Astrocyte (in vitro differentiated cells and primary cell): ENCODE data around the gene CLN5.

ENCODE experiments used
- CTCF ChIP-seq: IDR thresholded peaks from 2 replicates; pipeline ENCODE4 v1.5.1; 2011; ENCODE audit warnings: low read depth, mild to moderate bottlenecking, inconsistent platforms, low read length, moderate library complexity; ENCODE audit not compliant: insufficient read depth
- EZH2 ChIP-seq: IDR thresholded peaks from 2 replicates; pipeline ENCODE4 v1.6.1; 2012; ENCODE audit warnings: mild to moderate bottlenecking, low read length, inconsistent platforms; ENCODE audit not compliant: insufficient read depth

- TF ChIP-seq CTCF (no peak), EZH2 (no peak)
Observed at GRCh38 chr13:76965759-76966421, 26.0 kb upstream of the CLN5 start.
